GM18951 (cell line): ENCODE measurements around the gene MCOLN2.
"Not testable (repeated sequence)": the region's sequence is repeated elsewhere in the genome, so short reads cannot be mapped to it uniquely, and the experiment has no call there.

Experiments used
- POLR2A ChIP-seq: IDR thresholded peaks from 4 replicates; pipeline ENCODE4 v1.6.1; 2011; ENCODE audit warnings: mild to moderate bottlenecking; ENCODE audit not compliant: insufficient read length, insufficient read depth; ENCODE audit errors: extremely low read depth
- in situ Hi-C: fragments of 300-500 bp; cut with MboI; formaldehyde crosslinking; loops from one replicate; pipeline ENCODE4 v1.12.0; 2022; ENCODE audit warnings: low sequenced_read_pairs, mixed read lengths, inconsistent platforms; ENCODE audit not compliant: unreplicated experiment

MCOLN2 gene

GRCh38 chr1:84998642-84999280, 1.8 kb upstream of the MCOLN2 start:
- in situ Hi-C loops: no loop called here

GRCh38 chr1:84997667-84998600, 1.0 kb upstream of the MCOLN2 start:
- in situ Hi-C loops: no loop called here
- TF ChIP-seq POLR2A: no peak

More at GRCh38 chr1:84998642-84999280, 1.8 kb upstream of the MCOLN2 start:
- peak; percentile 26 for TF ChIP-seq POLR2A

GRCh38 chr1:84995484-84996334, 1.2 kb downstream of the MCOLN2 start:
- no peak for TF ChIP-seq POLR2A
- in situ Hi-C loops: no loop called here

- no peak for TF ChIP-seq POLR2A
- in situ Hi-C loops: no loop called here
Measured at GRCh38 chr1:84991097-84991920, 5.6 kb downstream of the MCOLN2 start.

GRCh38 chr1:84988588-84988987, 8.3 kb downstream of the MCOLN2 start:
- in situ Hi-C loops: no loop called here
- peak; percentile 29 for TF ChIP-seq POLR2A

GRCh38 chr1:84986561-84986960, 10.4 kb downstream of the MCOLN2 start:
- in situ Hi-C loops: not testable (repeated sequence)

GRCh38 chr1:84985365-84985764, 11.5 kb downstream of the MCOLN2 start:
- TF ChIP-seq POLR2A: no peak
- in situ Hi-C loops: no loop called here

GRCh38 chr1:84982395-84982794, 14.5 kb downstream of the MCOLN2 start:
- no peak for TF ChIP-seq POLR2A
- in situ Hi-C loops: no loop called here

GRCh38 chr1:84975035-84975434, 21.9 kb downstream of the MCOLN2 start:
- TF ChIP-seq POLR2A: no peak
- in situ Hi-C loops: no loop called here

GRCh38 chr1:84973498-84974334, 23.2 kb downstream of the MCOLN2 start:
- in situ Hi-C loops: no loop called here
- no peak for TF ChIP-seq POLR2A

- TF ChIP-seq POLR2A: no peak
- in situ Hi-C loops: no loop called here
Measured at GRCh38 chr1:84972377-84972987, 24.4 kb downstream of the MCOLN2 start.
